Thymus (tissue), 11 donors: ENCODE data around the gene SPRY4. TPM values are rescaled to one million over a fixed set of nuclear protein-coding genes. Genes with fewer than 3 reads are reported as not detected.
"Not testable (repeated sequence)": the region's sequence is repeated elsewhere in the genome, so short reads cannot be mapped to it uniquely, and the experiment has no call there.

Source experiments
- DNase-seq, 9 donors: peaks; one replicate each; pipeline ENCODE4 v3.0.0-alpha.2; 2013; ENCODE audit warnings: low spot score in 9 of 9, low read depth in 6 of 9, missing footprints in 1 of 9
- H3K27ac ChIP-seq, 2 donors: one replicate each; pipeline ENCODE4 v1.5.1; 2013; ENCODE audit warnings: control low read depth in 1 of 2, low read depth in 1 of 2, low read length in 1 of 2, mild to moderate bottlenecking in 1 of 2, moderate library complexity in 1 of 2
- H3K27me3 ChIP-seq, 2 donors: one replicate each; pipeline ENCODE4 v1.5.1; 2013; ENCODE audit warnings: low read length in 1 of 2; ENCODE audit not compliant: control insufficient read depth in 2 of 2, insufficient read depth in 1 of 2
- H3K36me3 ChIP-seq, 2 donors: one replicate each; pipeline ENCODE4 v1.5.1; 2013; ENCODE audit warnings: low read length in 1 of 2, mild to moderate bottlenecking in 1 of 2, moderate library complexity in 1 of 2; ENCODE audit not compliant: control insufficient read depth in 2 of 2, insufficient read depth in 2 of 2
- H3K4me1 ChIP-seq, 2 donors: one replicate each; pipeline ENCODE4 v1.5.1; 2013; ENCODE audit warnings: low read length in 2 of 2; ENCODE audit not compliant: control insufficient read depth in 2 of 2, insufficient read depth in 2 of 2
- H3K4me3 ChIP-seq, 2 donors: one replicate each; pipeline ENCODE4 v1.5.1; 2013; ENCODE audit warnings: low read length in 2 of 2, control low read depth in 1 of 2, mild to moderate bottlenecking in 1 of 2
- H3K9me3 ChIP-seq, 2 donors: one replicate each; pipeline ENCODE4 v1.5.1; 2013; ENCODE audit warnings: low read length in 1 of 2, mild to moderate bottlenecking in 1 of 2; ENCODE audit not compliant: control insufficient read depth in 2 of 2, insufficient read depth in 1 of 2
- WGBS: extraction: QIAGEN DNeasy Blood & Tissue Kit; methylation state at CpG from one replicate; pipeline ENCODE4 v1.1.7; 2013; 5-methylcytosine and 5-hydroxymethylcytosine counted together
- polyA plus RNA-seq: library from polyadenylated mRNA; stranded (reverse); fragments of 200-250 nt; gene quantifications from one replicate; pipeline ENCODE4 v1.2.3, GENCODE V29; 2013
- total RNA-seq: library from RNA; stranded (reverse); fragments of 120-200 nt; gene quantifications from one replicate; pipeline ENCODE4 v1.2.4, GENCODE V29; 2013
- donor health status: healthy.

SPRY4 gene
- total and polyA plus RNA-seq, 2 donors = 1.6 to 2.0 TPM

- H3K36me3 ChIP-seq = no peaks in the 10 kb centered on the region
- no peak for DNase-seq
- WGBS = 97% methylated on average over 3 of the region's 3 CpGs
- no peaks in the 10 kb centered on the region for H3K9me3 ChIP-seq
- H3K27ac ChIP-seq = no peak overlapping the region
- no peak overlapping the region for H3K4me3 ChIP-seq
- peaks cover 0 to 5% of the 10 kb centered on the region in 2 donors for H3K27me3 ChIP-seq
- no peaks in the 10 kb centered on the region for H3K4me1 ChIP-seq
Measured at GRCh38 chr5:142305211-142305610, 19.6 kb downstream of the SPRY4 start.

DNA sequence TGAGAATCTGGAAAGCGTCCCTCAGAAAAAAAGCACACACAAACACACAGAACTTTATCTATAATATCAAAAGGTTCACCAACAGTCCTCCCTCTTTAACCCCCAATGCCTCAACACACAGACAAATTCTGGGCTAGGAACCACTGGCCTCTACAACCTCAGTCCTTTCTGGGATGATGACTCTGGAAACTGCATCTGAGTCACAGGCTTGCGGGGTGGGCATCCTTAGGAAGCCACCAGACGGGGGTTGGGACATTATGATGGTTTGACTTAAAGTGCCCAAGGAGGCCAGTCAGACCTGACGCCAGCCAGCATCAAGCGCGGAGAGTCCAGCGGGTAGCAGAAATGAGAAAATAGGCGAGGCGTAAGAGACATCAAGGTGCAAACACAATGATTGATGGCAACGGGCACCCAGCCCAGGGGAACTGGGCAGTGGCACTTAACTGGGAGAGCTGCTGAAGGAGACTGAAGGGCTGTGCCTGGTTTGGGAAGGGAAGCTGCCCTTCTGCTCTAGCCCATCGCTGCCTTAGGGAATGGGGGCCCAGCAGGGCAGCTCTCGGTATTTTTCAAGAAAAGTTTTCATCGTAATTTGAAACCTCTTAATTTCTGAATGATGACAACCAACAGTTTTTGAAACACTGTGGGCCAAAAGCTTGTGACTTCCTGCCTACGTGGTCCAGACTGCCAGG is 20.7 kb downstream of the SPRY4 start:
- no peaks in the 10 kb centered on the region for H3K4me1 ChIP-seq
- no peak overlapping the region for H3K4me3 ChIP-seq
- H3K9me3 ChIP-seq = no peaks in the 10 kb centered on the region
- peaks cover 0 to 5% of the 10 kb centered on the region in 2 donors for H3K27me3 ChIP-seq
- 94% methylated on average over 14 of the region's 14 CpGs for WGBS
- no peak overlapping the region for H3K27ac ChIP-seq
- no peak for DNase-seq
- no peaks in the 10 kb centered on the region for H3K36me3 ChIP-seq

DNA sequence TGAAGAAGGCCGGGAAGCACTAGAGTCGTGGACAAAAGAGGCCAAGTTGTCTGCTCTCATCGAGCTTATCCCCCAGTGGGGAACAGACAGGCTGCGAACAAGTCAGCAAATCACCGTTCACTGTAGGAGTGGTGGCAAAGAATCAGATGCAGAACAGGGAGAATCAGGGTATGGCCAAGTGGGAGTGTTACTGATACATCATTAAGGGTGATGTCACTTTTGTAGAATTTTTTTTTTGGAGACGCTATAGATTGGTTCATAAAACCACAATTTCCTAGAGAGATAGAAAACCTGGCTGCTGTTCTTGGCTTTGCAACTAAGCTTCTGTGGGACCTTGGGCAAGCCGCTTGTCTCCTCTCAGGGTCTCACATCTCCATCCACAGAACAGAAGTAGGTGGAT is 21.3 kb downstream of the SPRY4 start:
- H3K27ac ChIP-seq = no peak overlapping the region
- no peak for DNase-seq
- no peaks in the 10 kb centered on the region for H3K4me1 ChIP-seq
- WGBS = 85% methylated on average over 7 of the region's 7 CpGs
- no peaks in the 10 kb centered on the region for H3K9me3 ChIP-seq
- H3K4me3 ChIP-seq = no peak overlapping the region
- H3K27me3 ChIP-seq = peaks cover 0 to 5% of the 10 kb centered on the region in 2 donors
- H3K36me3 ChIP-seq = no peaks in the 10 kb centered on the region

GRCh38 chr5:142301540-142301939 is 23.3 kb downstream of the SPRY4 start:
- Histone ChIP-seq H3K27ac (no peak overlapping the region), H3K27me3 (peaks cover 3% of the 10 kb centered on the region in 2 donors), H3K4me1 (no peaks in the 10 kb centered on the region), H3K36me3 (no peaks in the 10 kb centered on the region), H3K4me3 (no peak overlapping the region), H3K9me3 (no peaks in the 10 kb centered on the region)
- DNase-seq = no peak
- WGBS = 71% methylated on average over 4 of the region's 4 CpGs

DNA sequence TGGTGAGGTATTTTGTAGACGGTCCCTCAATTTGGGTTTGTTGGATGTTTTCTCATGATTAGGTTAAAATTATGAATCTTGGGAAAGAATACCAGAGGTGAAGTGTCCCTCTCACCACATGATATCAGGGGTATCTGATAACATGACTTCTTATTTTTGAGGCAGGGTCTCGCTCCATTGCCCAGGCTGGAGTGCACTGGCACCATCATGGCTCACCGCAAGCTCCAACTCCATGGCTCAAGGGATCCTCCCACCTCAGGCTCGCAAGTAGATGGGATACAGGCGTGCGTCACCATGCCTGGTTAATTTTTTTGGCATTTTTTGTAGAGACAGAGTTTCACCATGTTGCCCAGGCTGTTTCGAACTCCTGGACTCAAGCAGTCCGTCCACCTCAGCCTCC is 24.1 kb downstream of the SPRY4 start:
- H3K36me3 ChIP-seq = no peaks in the 10 kb centered on the region
- H3K9me3 ChIP-seq = no peaks in the 10 kb centered on the region
- DNase-seq = no peak
- 95% methylated on average over 8 of the region's 8 CpGs for whole genome bisulfite sequencing
- no peak overlapping the region for H3K4me3 ChIP-seq
- H3K27me3 ChIP-seq = peaks cover 3 to 5% of the 10 kb centered on the region in 2 donors
- no peak overlapping the region for H3K27ac ChIP-seq
- no peaks in the 10 kb centered on the region for H3K4me1 ChIP-seq

- Histone ChIP-seq H3K4me1 (no peaks in the 10 kb centered on the region), H3K9me3 (no peaks in the 10 kb centered on the region), H3K27me3 (peaks cover 3 to 11% of the 10 kb centered on the region in 2 donors), H3K4me3 (no peak overlapping the region), H3K36me3 (no peaks in the 10 kb centered on the region), H3K27ac (no peak overlapping the region)
- 93% methylated on average over 6 of the region's 6 CpGs for WGBS
- no peak for DNase-seq
Measured at GRCh38 chr5:142298789-142299188, 26.0 kb downstream of the SPRY4 start.

- not testable (repeated sequence) for H3K4me3 ChIP-seq, H3K9me3 ChIP-seq, H3K36me3 ChIP-seq, H3K27ac ChIP-seq, DNase-seq, H3K4me1 ChIP-seq
- WGBS = 97% methylated on average over 5 of the region's 5 CpGs
- peaks cover 3 to 11% of the 10 kb centered on the region in 2 donors for H3K27me3 ChIP-seq
Measured at GRCh38 chr5:142297786-142298185, 27.0 kb downstream of the SPRY4 start.

DNA sequence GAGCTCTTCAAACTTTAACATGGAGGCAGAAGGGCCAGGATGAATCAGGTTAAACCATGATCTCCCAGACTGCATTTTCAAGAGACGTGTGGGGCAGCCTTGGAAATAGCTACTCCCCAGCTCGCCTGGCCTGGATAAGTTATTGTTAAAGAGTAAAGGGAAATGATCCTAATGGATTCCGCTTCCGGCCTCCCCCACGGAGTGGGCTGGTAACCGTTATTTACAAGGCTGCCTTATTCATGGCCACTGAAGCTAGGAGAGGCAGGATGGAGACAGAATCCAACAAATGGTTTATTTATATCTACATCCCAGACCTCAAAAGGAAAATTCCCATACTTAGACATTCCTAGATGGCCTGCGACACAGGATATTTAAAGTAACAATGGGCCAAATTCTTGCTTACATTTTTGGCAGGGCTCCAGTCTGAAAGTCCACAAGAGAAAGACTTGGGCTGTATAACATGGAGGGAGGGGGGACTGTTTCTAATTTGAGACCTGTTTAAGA is 27.9 kb downstream of the SPRY4 start:
- Histone ChIP-seq H3K4me3 (no peak overlapping the region), H3K27me3 (peaks cover 3 to 11% of the 10 kb centered on the region in 2 donors), H3K4me1 (no peaks in the 10 kb centered on the region), H3K9me3 (no peaks in the 10 kb centered on the region), H3K27ac (no peak overlapping the region), H3K36me3 (no peaks in the 10 kb centered on the region)
- WGBS = 93% methylated on average over 7 of the region's 7 CpGs
- no peak for DNase-seq

DNA sequence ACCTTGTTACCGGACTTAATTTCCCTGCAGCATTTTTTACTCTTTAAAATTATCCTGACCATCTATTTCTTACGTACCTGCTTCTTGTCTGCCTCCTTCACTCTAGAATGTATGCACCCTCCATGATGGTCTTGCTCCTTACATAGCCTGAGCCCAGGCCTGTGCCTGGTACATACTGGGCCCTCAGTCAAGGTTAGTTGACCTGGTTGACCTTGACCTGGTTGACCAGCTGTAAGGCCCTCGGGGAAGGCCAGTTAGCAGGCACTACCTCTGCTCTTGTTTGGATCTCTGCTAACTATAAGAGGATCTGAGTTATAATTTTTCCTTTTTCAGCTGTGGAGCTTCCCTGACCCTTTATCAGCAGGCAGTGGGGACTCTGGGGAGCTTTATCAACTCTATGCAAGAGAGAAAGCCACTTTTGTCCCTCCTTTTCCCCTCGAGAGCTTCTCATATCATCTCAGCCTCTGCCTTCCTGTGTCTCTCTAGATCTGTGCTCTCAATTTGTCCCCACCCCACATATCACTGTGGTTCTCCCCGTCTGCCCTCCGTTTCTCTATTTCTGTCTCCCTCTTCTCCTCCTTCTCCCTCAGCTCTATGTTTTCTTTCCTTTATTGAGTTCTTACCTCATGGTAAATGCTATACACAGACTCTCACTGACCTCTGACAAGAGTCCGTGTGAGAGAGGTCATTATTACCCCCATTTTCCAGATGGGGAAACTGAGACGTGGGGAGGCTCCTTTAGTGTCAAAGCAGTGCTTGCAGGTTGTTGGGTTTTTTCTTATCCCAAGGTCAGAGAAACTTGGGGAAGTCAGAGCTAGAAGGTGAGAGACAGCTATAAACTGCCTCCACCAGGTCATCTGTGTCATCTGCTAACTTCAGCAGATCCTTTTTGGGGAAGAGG is 28.6 kb downstream of the SPRY4 start:
- no peaks in the 10 kb centered on the region for H3K36me3 ChIP-seq
- H3K4me1 ChIP-seq = no peaks in the 10 kb centered on the region
- H3K27me3 ChIP-seq = peaks cover 3 to 11% of the 10 kb centered on the region in 2 donors
- H3K4me3 ChIP-seq = no peak overlapping the region
- no peak for DNase-seq
- 82% methylated on average over 8 of the region's 8 CpGs for WGBS
- H3K9me3 ChIP-seq = no peaks in the 10 kb centered on the region
- H3K27ac ChIP-seq = peak overlapping the region in 1 of 2 donors; percentile 27
